Keratinocyte (primary cell): Measurements from ENCODE around the gene BCL2L12. TPM values are rescaled to one million over a fixed set of nuclear protein-coding genes. Genes with fewer than 3 reads are reported as not detected.

Experiments
- DNase-seq: peaks from one replicate; pipeline ENCODE4 v3.0.0-alpha.2; 2011; ENCODE audit warnings: low read depth, missing footprints, low spot score
- FAIRE-seq: peaks from 2 replicates; lab custom pipeline; 2011; peaks lifted over from hg19 to GRCh38; lab: Jason Lieb, UNC
- H2AFZ ChIP-seq: 2 replicates; pipeline ENCODE4 v1.6.0; 2012; ENCODE audit warnings: low read length, control low read depth, inconsistent platforms; ENCODE audit not compliant: control insufficient read depth
- H3K27ac ChIP-seq: 2 replicates; pipeline ENCODE4 v1.5.1; 2011; ENCODE audit warnings: low read length; ENCODE audit not compliant: control insufficient read depth, insufficient read depth
- H3K27me3 ChIP-seq: 3 replicates; pipeline ENCODE4 v1.6.0; 2011; ENCODE audit warnings: low read length; ENCODE audit not compliant: control insufficient read depth, insufficient read depth; ENCODE audit errors: extremely low read depth
- H3K36me3 ChIP-seq, 2 experiments: 2 replicates in 1 of 2; 3 replicates in 1 of 2; pipeline ENCODE4 v1.5.1; 2011; ENCODE audit warnings: low read length in 2 of 2, mild to moderate bottlenecking in 1 of 2; ENCODE audit not compliant: control insufficient read depth in 2 of 2, insufficient read depth in 2 of 2; ENCODE audit errors: extremely low read depth in 1 of 2
- H3K4me1 ChIP-seq: 3 replicates; pipeline ENCODE4 v1.5.1; 2011; ENCODE audit warnings: low read length; ENCODE audit not compliant: control insufficient read depth, insufficient read depth; ENCODE audit errors: extremely low read depth
- H3K4me2 ChIP-seq: 3 replicates; pipeline ENCODE4 v1.6.0; 2011; ENCODE audit warnings: low read depth, low read length; ENCODE audit not compliant: control insufficient read depth, insufficient read depth; ENCODE audit errors: extremely low read depth
- H3K4me3 ChIP-seq, 3 experiments: fragments of 200-600 bp in 1 of 3; sonication (generic) in 1 of 3; 2 replicates in 2 of 3; 3 replicates in 1 of 3; pipeline ENCODE4 v1.5.1; 2011 to 2016; ENCODE audit warnings: low read length in 3 of 3, mild to moderate bottlenecking in 3 of 3, control low read depth in 2 of 3, inconsistent platforms in 1 of 3, low read depth in 1 of 3, mixed read lengths in 1 of 3, mixed run types in 1 of 3, moderate library complexity in 1 of 3; ENCODE audit not compliant: control insufficient read depth in 2 of 3, insufficient read depth in 2 of 3; ENCODE audit errors: extremely low read depth in 1 of 3
- H3K79me2 ChIP-seq: 2 replicates; pipeline ENCODE4 v1.6.0; 2012; ENCODE audit warnings: low read length; ENCODE audit not compliant: control insufficient read depth, insufficient read depth
- H3K9ac ChIP-seq: 3 replicates; pipeline ENCODE4 v1.6.0; 2011; ENCODE audit warnings: low read length; ENCODE audit not compliant: control insufficient read depth, insufficient read depth; ENCODE audit errors: extremely low read depth
- H3K9me1 ChIP-seq: 3 replicates; pipeline ENCODE4 v1.6.0; 2011; ENCODE audit warnings: low read length; ENCODE audit not compliant: control insufficient read depth, insufficient read depth; ENCODE audit errors: extremely low read depth
- H3K9me3 ChIP-seq: 2 replicates; pipeline ENCODE4 v1.5.1; 2012; ENCODE audit warnings: low read depth, low read length; ENCODE audit not compliant: control insufficient read depth
- H4K20me1 ChIP-seq: 3 replicates; pipeline ENCODE4 v1.6.0; 2011; ENCODE audit warnings: low read length; ENCODE audit not compliant: control insufficient read depth, insufficient read depth; ENCODE audit errors: extremely low read depth
- CTCF ChIP-seq, 3 experiments: IDR thresholded peaks in 1 of 3; conservative IDR thresholded peaks in 1 of 3; optimal IDR thresholded peaks in 1 of 3; 2 replicates in 2 of 3; 3 replicates in 1 of 3; pipeline versions ENCODE3 to v1.5.1; 2011; ENCODE audit warnings: low read length in 3 of 3, mild to moderate bottlenecking in 3 of 3, moderate library complexity in 2 of 3, control low read depth in 1 of 3, inconsistent platforms in 1 of 3; ENCODE audit not compliant: insufficient read depth in 2 of 3; ENCODE audit errors: extremely low read depth in 1 of 3
- EZH2 ChIP-seq: IDR thresholded peaks from one replicate; pipeline ENCODE4 v1.6.1; 2012; ENCODE audit warnings: inconsistent platforms, mild to moderate bottlenecking, low read length, moderate library complexity
- dilution Hi-C: fragments of 300-500 bp; cut with MboI; formaldehyde crosslinking; loops from one replicate; pipeline ENCODE4 v1.7.0; 2020; ENCODE audit warnings: low sequenced_read_pairs; ENCODE audit not compliant: extremely low pct_ligation_motif_present
- polyA plus RNA-seq, 5 experiments: library from polyadenylated mRNA; depleted of rRNA in 3 of 5; stranded (reverse) in 3 of 5; stranded (forward) in 1 of 5; unstranded in 1 of 5; fragments of >200 nt; gene quantifications; 1 replicate in 1 of 5; 2 replicates in 3 of 5; 3 replicates in 1 of 5; pipeline versions ENCODE4 v1.2.1 to v1.2.3, GENCODE V29; 2011 to 2012; ENCODE audit warnings: missing spikeins in 2 of 5, low read depth in 1 of 5, low replicate concordance in 1 of 5

The BCL2L12 gene
- polyA plus RNA-seq, 1 donor (not counting 4 experiments of a cell fraction or from before 2014, with no cell fraction given), result 14.8 TPM

- peaks cover 43% of the 10 kb centered on the region in 2 experiments for H3K36me3 ChIP-seq
- peaks cover 27% of the 10 kb centered on the region for H4K20me1 ChIP-seq
- no peaks in the 10 kb centered on the region for H3K9me3 ChIP-seq
- DNase-seq (no peak), FAIRE-seq (no peak)
- no peak overlapping the region for H3K9ac ChIP-seq
- H3K4me2 ChIP-seq, result no peak overlapping the region
- no peak for TF ChIP-seq CTCF (optimal IDR thresholded peaks at IDR 0.05 in 1 of 3, IDR thresholded peaks at IDR 0.05 in 1 of 3, conservative IDR thresholded peaks at IDR 0.05 in 1 of 3; ENCODE audit: extremely low read depth in 1 of 3, insufficient read depth in 2 of 3, low read length in 3 of 3)
- H3K79me2 ChIP-seq, result peaks cover 50% of the 10 kb centered on the region
- no peak overlapping the region for H3K27ac ChIP-seq
- peaks cover 24% of the 10 kb centered on the region for H3K4me1 ChIP-seq
- no peaks in the 10 kb centered on the region for H3K9me1 ChIP-seq
- H2AFZ ChIP-seq, result no peak overlapping the region
- H3K27me3 ChIP-seq, result no peaks in the 10 kb centered on the region
- dilution Hi-C loops, result no loop called here
- H3K4me3 ChIP-seq, result no peak overlapping the region
These were observed 16.5 kb downstream of the BCL2L12 start for GRCh38 chr19:49682274-49682673.

DNA sequence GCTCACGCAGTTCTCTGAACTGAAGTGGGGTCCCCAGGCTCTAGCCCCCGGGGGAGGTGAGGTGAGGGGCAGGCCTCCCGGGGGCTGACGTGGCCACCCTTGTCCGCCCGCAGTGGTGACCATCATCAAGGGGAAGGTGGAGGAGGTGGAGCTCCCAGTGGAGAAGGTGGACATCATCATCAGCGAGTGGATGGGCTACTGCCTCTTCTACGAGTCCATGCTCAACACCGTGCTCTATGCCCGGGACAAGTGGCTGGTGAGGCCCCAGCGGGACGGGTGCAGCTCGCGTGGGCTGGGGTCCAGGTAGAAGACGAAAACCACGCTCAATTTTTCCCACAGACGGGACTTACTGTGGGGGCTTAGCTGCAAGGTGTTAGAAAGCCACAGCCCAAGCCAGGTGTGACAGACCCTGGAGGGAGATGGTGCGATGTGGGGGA is 18.1 kb downstream of the BCL2L12 start:
- TF ChIP-seq CTCF (optimal IDR thresholded peaks at IDR 0.05 in 1 of 3, IDR thresholded peaks at IDR 0.05 in 1 of 3, conservative IDR thresholded peaks at IDR 0.05 in 1 of 3; ENCODE audit: extremely low read depth in 1 of 3, insufficient read depth in 2 of 3, low read length in 3 of 3), result no peak
- no peak for TF ChIP-seq EZH2
- Histone ChIP-seq H4K20me1 (peaks cover 26% of the 10 kb centered on the region), H3K79me2 (peaks cover 36% of the 10 kb centered on the region), H3K4me3 (no peak overlapping the region), H3K9ac (no peak overlapping the region), H2AFZ (no peak overlapping the region), H3K4me2 (no peak overlapping the region), H3K27ac (no peak overlapping the region), H3K36me3 (peaks cover 48 to 50% of the 10 kb centered on the region in 2 experiments), H3K4me1 (peaks cover 15% of the 10 kb centered on the region), H3K9me3 (no peaks in the 10 kb centered on the region), H3K9me1 (no peaks in the 10 kb centered on the region), H3K27me3 (no peaks in the 10 kb centered on the region)
- dilution Hi-C loops, result no loop called here
- FAIRE-seq, result no peak
- DNase-seq, result no peak
